Measurements from ENCODE around the gene TIMM23B. TPM values are rescaled to one million over a fixed set of nuclear protein-coding genes. Genes with fewer than 3 reads are reported as not detected.
"Not testable (repeated sequence)": the region's sequence is repeated elsewhere in the genome, so short reads cannot be mapped to it uniquely, and the experiment has no call there.

The TIMM23B gene, protein sequence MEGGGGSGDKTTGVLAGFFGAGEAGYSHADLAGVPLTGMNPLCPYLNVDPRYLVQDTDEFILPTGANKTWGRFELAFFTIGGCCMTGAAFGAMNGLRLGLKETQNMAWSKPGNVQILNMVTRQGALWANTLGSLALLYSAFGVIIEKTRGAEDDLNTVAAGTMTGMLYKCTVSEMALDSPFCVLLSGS
- total RNA-seq (2021; fragmentation: NEBNext Ultra II Directional; extraction: Animal tissue kit (Norgen Biotek cat#: 25700)) (13.8 and 14.4 TPM in 2 replicates), polyA plus RNA-seq (2011; rRNA removed) (12.3 and 14.0 TPM in 2 replicates), polyA minus RNA-seq (2011; rRNA and poly(A)+ RNA removed) (13.6 and 14.1 TPM in 2 replicates)
- 16.3 TPM for polyA plus RNA-seq (2011; cell fraction: cytosol; rRNA removed)
- polyA plus RNA-seq (2011; cell fraction: nucleus; rRNA removed): 22.7 TPM
- polyA plus RNA-seq (2012, experiment 1 of 2): 11.1 to 13.2 TPM (median 12.5 TPM) in 4 replicates
- polyA plus RNA-seq (2012, experiment 2 of 2): 5.3 TPM
- polyA plus RNA-seq (2013, experiment 1 of 2): 8.8 TPM
- 7.7 TPM for polyA plus RNA-seq (2013, experiment 2 of 2)
- polyA minus RNA-seq (2011; cell fraction: cytosol; rRNA and poly(A)+ RNA removed): 15.9 TPM
- polyA minus RNA-seq (2011; cell fraction: nucleus; rRNA and poly(A)+ RNA removed): 34.2 TPM
- long read RNA-seq, experiment 1, partial matches to known transcripts: 1 of 2 reads
- long read RNA-seq, experiment 1, other reads (novel, unspliced or antisense): 1 of 2 reads
- long read RNA-seq, experiment 2, transcript TIMM23B-201 (7 exons, 1,142 nt): major isoform, 7 of 11 reads
- long read RNA-seq, experiment 2, partial matches to known transcripts: 0 of 11 reads
- long read RNA-seq, experiment 2, other reads (novel, unspliced or antisense): 2 of 11 reads

DNA sequence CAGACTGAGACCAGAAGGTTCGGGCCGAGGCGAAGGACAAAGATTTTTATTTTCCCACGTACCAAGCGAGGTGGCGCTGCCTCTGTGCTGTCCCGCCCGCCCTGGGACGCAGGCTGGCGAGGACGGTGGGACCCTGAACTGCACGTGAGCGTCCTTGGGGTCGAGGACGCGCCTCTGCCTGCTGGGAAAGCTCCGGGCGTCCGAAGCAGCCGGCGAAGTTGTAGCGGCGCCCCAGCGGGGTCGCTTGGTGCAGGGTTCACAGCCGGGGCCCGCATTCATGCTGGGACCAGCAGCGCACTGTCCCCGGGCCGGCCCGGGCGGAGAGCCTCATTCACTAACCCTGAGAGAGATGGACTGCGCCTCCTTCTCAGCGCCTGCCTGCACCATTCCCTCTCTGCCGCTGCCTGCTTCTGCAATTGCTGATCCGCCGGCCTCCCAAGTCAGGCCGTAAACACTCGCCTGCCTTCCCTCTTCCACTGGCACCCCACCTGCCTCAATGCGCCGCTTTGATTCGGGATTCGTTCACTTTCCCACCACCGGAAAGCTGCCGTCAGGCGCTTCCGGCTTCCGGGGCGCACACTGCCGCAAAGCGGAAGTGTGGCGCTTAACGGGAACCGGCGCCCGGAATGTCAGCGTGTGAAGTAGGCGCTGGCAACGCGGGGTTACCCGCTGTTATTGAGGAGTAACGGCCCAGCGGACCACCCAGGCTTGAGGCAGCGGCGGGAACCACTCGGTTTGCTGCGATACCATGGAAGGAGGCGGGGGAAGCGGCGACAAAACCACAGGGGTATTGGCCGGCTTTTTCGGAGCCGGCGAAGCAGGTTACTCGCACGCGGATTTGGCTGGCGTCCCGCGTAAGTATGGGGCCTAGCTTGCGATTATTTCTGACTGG is at the start of gene TIMM23B, which contains the start of gene PARG:
Gene TIMM23B, plus strand, starts transcription at position 607 of the 892 bp plus-strand sequence. Its CDS starts 142 bp downstream, at position 749.
Gene PARG, minus strand, starts transcription at position 581 of the 892 bp plus-strand sequence. Its CDS starts 302 bp downstream, at position 279.
- H2BK15ac ChIP-seq (ENCODE audit: low read length); H3K56ac ChIP-seq (replicated peaks; ENCODE audit: insufficient read length, low read depth, low read length); H3K23ac ChIP-seq (ENCODE audit: insufficient read length); H2AFZ ChIP-seq (ENCODE audit: low read length); H2BK20ac ChIP-seq (ENCODE audit: low read length); H4K91ac ChIP-seq (replicated peaks; ENCODE audit: insufficient read length, low read length); H3K4ac ChIP-seq (replicated peaks; ENCODE audit: insufficient read length, low read depth, low read length); H2AK5ac ChIP-seq (ENCODE audit: low read depth, low read length); H4K5ac ChIP-seq (ENCODE audit: insufficient read length, low read depth, low read length); H3K9me3 ChIP-seq (ENCODE audit: insufficient read depth in 2 of 2, low read depth in 1 of 2, low read length in 1 of 2); POLR2A ChIA-PET (ENCODE audit: partially characterized antibody); H3K14ac ChIP-seq (ENCODE audit: insufficient read length); H4K20me1 ChIP-seq (replicated peaks in 1 of 2; ENCODE audit: control insufficient read depth in 1 of 2, insufficient read depth in 2 of 2, low read length in 2 of 2); H3K4me1 ChIP-seq (replicated peaks in 1 of 4; ENCODE audit: control insufficient read depth in 3 of 4, insufficient read depth in 4 of 4, low read length in 3 of 4); H2BK120ac ChIP-seq (replicated peaks; ENCODE audit: low read depth, low read length); H2BK12ac ChIP-seq (ENCODE audit: low read depth, low read length); H3K36me3 ChIP-seq (ENCODE audit: control insufficient read depth in 2 of 4, insufficient read depth in 4 of 4, low read length in 3 of 4); H3K23me2 ChIP-seq (ENCODE audit: low read depth, low read length); H3K27me3 ChIP-seq (replicated peaks in 1 of 4; ENCODE audit: control insufficient read depth in 3 of 4, extremely low read depth in 1 of 4, insufficient read depth in 3 of 4, low read length in 3 of 4); FAIRE-seq; H3K79me1 ChIP-seq (ENCODE audit: low read depth, low read length); H2BK5ac ChIP-seq (ENCODE audit: low read depth, low read length): not testable (repeated sequence)
- peak within 1 kb of the TSS; percentile 81 for H3K27ac ChIP-seq (ENCODE audit: low read depth, low read length)
- peaks cover 9 to 52% of the 10 kb centered on the region in 2 experiments for H3K79me2 ChIP-seq (ENCODE audit: control insufficient read depth in 1 of 2, insufficient read depth in 2 of 2, low read length in 2 of 2)
- peak; percentile 31 to 86 for DNase-seq (ENCODE audit: low read depth in 1 of 2, low spot score in 2 of 2)
- H3K4me2 ChIP-seq (ENCODE audit: insufficient read depth in 1 of 2, low read depth in 2 of 2, low read length in 2 of 2): peak within 1 kb of the TSS; percentile 80 to 83
- peak within 1 kb of the TSS; percentile 79; the same call in 1 of the 2 replicates for H4K8ac ChIP-seq (ENCODE audit: extremely low read depth, insufficient read depth, low read length)
- H3K18ac ChIP-seq (ENCODE audit: extremely low read depth, low read length): peak within 1 kb of the TSS; percentile 48; the same call in 1 of the 2 replicates
- CTCF ChIA-PET (ENCODE audit: partially characterized antibody): interaction anchor here (1.2 kb wide), 1 partner anchor 348 kb away, joined by 4 read pairs; no protein-coding TSS in a partner anchor
- 1% methylated on average over 62 of the region's 81 CpGs; no CpG with 5 or more reads in 1 of the 2 experiments for WGBS, 2 experiments (ENCODE audit: extremely low coverage in 1 of 2, insufficient coverage in 1 of 2, insufficient read length in 1 of 2, insufficient replicate concordance in 2 of 2, low coverage in 1 of 2, low lambda C conversion rate in 2 of 2, missing lambda C conversion rate in 1 of 2)
- peak within 1 kb of the TSS; percentile 68 to 86 (median 78) for H3K4me3 ChIP-seq (ENCODE audit: extremely low read depth in 1 of 4, insufficient read depth in 2 of 4, low read depth in 3 of 4, low read length in 4 of 4)
- peak within 1 kb of the TSS; percentile 78 to 91 (median 82) for H3K9ac ChIP-seq (replicated peaks in 1 of 4; ENCODE audit: extremely low read depth in 1 of 4, low read depth in 3 of 4, low read length in 3 of 4)
- TF ChIP-seq GABPA (IDR thresholded peaks at IDR 0.05; ENCODE audit: borderline replicate concordance, insufficient read depth, low read length) (peak; percentile 84; the same call in 1 of the 2 replicates), TAF1 (IDR thresholded peaks at IDR 0.05; ENCODE audit: low read depth, low read length) (peak; percentile 82; the same call in 1 of the 2 replicates), POLR2A (IDR thresholded peaks at IDR 0.05; ENCODE audit: control extremely low read depth in 1 of 2, low read depth in 2 of 2, low read length in 2 of 2) (peak; percentile 43 to 71), KDM4A (IDR thresholded peaks at IDR 0.05; ENCODE audit: low read depth, low read length, severe bottlenecking) (peak; percentile 79), TEAD4 (IDR thresholded peaks at IDR 0.05; ENCODE audit: low read depth, low read length) (peak; percentile 82), TBP (IDR thresholded peaks at IDR 0.05; ENCODE audit: low read depth, low read length) (peak; percentile 78), SIN3A (conservative IDR thresholded peaks at IDR 0.05 in 1 of 2, IDR thresholded peaks at IDR 0.05 in 1 of 2; ENCODE audit: low read depth in 1 of 2, low read length in 2 of 2) (peak in 1 of 2 experiments; percentile 51; a peak in 1 of 4 replicates), PHF8 (conservative IDR thresholded peaks at IDR 0.05; ENCODE audit: low read depth, low read length) (peak; percentile 70)

All from H1 (cell line).